Glutamatergic neuron (in vitro differentiated cells): Measurements from ENCODE around the gene DBI. TPM values are rescaled to one million over a fixed set of nuclear protein-coding genes. Genes with fewer than 3 reads are reported as not detected.
A peak's percentile ranks its signal among the peaks of the same experiment; 100 is the strongest.

Experiments
- DNase-seq: peaks from one replicate; pipeline ENCODE4 v3.0.0; 2022
- H3K27ac Mint-ChIP-seq: one replicate; pipeline ENCODE4 v1.8.0; 2020; ENCODE audit warnings: mild to moderate bottlenecking, mixed read lengths, inconsistent platforms; ENCODE audit not compliant: unreplicated experiment
- H3K27me3 Mint-ChIP-seq: one replicate; pipeline ENCODE4 v1.8.0; 2020; ENCODE audit warnings: mild to moderate bottlenecking, moderate library complexity, mixed read lengths, inconsistent platforms; ENCODE audit not compliant: unreplicated experiment
- H3K36me3 Mint-ChIP-seq: one replicate; pipeline ENCODE4 v1.8.0; 2020; ENCODE audit warnings: mild to moderate bottlenecking, mixed read lengths, inconsistent platforms; ENCODE audit not compliant: unreplicated experiment
- H3K4me1 Mint-ChIP-seq: one replicate; pipeline ENCODE4 v1.8.0; 2020; ENCODE audit warnings: mild to moderate bottlenecking, low read depth, mixed read lengths, inconsistent platforms; ENCODE audit not compliant: unreplicated experiment
- H3K4me3 Mint-ChIP-seq: one replicate; pipeline ENCODE4 v1.8.0; 2020; ENCODE audit warnings: mild to moderate bottlenecking, mixed read lengths, inconsistent platforms; ENCODE audit not compliant: unreplicated experiment
- H3K9me3 Mint-ChIP-seq: one replicate; pipeline ENCODE4 v1.8.0; 2020; ENCODE audit warnings: mild to moderate bottlenecking, moderate library complexity, mixed read lengths, inconsistent platforms; ENCODE audit not compliant: unreplicated experiment
- total RNA-seq: library from RNA; stranded (reverse); fragmentation: NEBNext Ultra II Directional; extraction: Animal tissue kit (Norgen Biotek cat#: 25700); gene quantifications from one replicate; pipeline ENCODE4 v1.2.1, GENCODE V29; 2021; ENCODE audit not compliant: unreplicated experiment
- TF ChIP-seq, protein P1 (sequence below): fragments of 200-600 bp; sonication (generic); IDR thresholded peaks from one replicate; pipeline ENCODE4 v1.5.0; 2021; ENCODE audit not compliant: partially characterized antibody, unreplicated experiment

Gene DBI
- total RNA-seq, 1 donor from 2014 or later = 134 TPM

DNA sequence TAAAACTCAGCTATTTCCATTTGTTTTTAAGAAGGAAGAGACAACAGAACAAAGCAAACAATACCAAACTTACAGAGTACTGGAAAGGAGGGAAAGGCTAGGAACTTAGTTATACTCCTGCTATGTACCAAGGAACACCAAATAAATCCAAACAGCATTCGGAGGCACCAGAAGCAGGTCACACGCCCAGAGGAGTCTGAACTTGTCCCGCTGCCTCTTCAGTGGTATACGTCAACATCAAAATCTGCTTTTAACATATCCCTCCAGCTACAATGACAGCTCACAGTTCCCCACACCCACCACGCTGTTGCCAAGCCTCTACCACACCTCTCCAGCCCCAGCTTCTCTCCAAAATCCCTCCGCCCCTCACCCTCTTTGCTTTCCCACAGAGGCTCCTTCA lies 17.5 kb upstream of the DBI start:
- peaks cover 2% of the 10 kb centered on the region for H3K4me1 Mint-ChIP-seq
- no peak for DNase-seq
- H3K27ac Mint-ChIP-seq = no peak overlapping the region
- no peak overlapping the region for H3K4me3 Mint-ChIP-seq
- TF ChIP-seq, protein P1, sequence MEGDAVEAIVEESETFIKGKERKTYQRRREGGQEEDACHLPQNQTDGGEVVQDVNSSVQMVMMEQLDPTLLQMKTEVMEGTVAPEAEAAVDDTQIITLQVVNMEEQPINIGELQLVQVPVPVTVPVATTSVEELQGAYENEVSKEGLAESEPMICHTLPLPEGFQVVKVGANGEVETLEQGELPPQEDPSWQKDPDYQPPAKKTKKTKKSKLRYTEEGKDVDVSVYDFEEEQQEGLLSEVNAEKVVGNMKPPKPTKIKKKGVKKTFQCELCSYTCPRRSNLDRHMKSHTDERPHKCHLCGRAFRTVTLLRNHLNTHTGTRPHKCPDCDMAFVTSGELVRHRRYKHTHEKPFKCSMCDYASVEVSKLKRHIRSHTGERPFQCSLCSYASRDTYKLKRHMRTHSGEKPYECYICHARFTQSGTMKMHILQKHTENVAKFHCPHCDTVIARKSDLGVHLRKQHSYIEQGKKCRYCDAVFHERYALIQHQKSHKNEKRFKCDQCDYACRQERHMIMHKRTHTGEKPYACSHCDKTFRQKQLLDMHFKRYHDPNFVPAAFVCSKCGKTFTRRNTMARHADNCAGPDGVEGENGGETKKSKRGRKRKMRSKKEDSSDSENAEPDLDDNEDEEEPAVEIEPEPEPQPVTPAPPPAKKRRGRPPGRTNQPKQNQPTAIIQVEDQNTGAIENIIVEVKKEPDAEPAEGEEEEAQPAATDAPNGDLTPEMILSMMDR = no peak
- no peaks in the 10 kb centered on the region for H3K9me3 Mint-ChIP-seq
- no peaks in the 10 kb centered on the region for H3K27me3 Mint-ChIP-seq
- no peaks in the 10 kb centered on the region for H3K36me3 Mint-ChIP-seq

DNA sequence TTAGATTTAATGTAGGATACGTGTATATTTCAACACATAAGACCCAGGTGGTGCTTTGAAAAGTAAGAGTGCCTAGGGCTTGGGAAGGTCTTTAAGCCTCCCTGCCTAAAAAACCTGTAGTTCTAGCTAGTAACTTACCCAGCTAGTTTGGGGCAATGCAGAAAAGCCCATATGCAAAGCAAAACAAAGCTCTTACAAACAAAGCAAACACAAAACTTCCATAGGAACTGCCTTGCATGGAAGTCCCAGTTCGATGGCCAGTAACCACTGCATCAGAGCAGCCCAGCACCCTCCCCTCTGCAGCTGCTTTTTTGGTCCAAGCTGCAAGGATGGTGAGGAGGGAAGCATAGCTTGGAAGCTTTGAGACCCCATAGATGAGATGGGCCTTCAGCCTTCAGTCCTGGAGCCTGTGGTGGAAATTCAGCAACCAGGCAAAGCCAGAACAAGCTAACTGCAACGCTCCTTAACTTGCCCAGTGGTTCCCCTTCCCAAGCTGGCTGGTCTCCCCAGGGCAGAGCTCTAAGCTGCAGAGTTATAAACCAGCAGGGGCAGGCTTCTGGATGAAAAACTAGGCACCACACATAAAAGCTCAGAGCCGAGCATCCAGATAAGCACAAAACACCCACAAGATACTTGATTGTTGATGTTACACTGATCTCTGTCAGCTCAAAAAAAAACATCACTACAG lies 16.3 kb upstream of the DBI start:
- H3K27ac Mint-ChIP-seq = no peak overlapping the region
- DNase-seq = peak; percentile 19
- no peak overlapping the region for H3K4me3 Mint-ChIP-seq
- no peaks in the 10 kb centered on the region for H3K36me3 Mint-ChIP-seq
- H3K4me1 Mint-ChIP-seq = peaks cover 2% of the 10 kb centered on the region
- no peaks in the 10 kb centered on the region for H3K9me3 Mint-ChIP-seq
- H3K27me3 Mint-ChIP-seq = no peaks in the 10 kb centered on the region
- TF ChIP-seq, protein P1 = no peak

DNA sequence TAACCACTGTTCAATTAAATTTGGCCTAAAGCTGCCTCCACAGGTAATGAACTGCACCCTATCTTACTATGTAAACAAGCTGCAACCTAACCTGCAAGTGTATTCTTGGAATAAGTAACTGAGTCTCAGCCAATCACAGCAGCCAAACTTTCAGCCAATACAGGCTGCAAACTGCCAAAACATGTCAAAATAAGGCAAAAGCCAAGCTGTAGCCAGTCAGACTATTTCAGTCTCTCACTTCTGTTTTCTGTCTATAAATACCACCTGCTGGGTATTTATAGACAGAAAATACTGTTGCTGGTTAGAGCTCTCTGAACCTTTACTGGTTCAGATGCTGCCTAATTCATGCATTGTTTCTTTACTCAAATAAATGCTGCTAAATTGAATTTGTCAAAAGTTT lies 14.4 kb upstream of the DBI start:
- no peak overlapping the region for H3K27ac Mint-ChIP-seq
- no peaks in the 10 kb centered on the region for H3K9me3 Mint-ChIP-seq
- H3K4me1 Mint-ChIP-seq = peaks cover 2% of the 10 kb centered on the region
- TF ChIP-seq, protein P1 = no peak
- H3K4me3 Mint-ChIP-seq = no peak overlapping the region
- no peaks in the 10 kb centered on the region for H3K27me3 Mint-ChIP-seq
- H3K36me3 Mint-ChIP-seq = no peaks in the 10 kb centered on the region
- no peak for DNase-seq

- peaks cover 2% of the 10 kb centered on the region for H3K4me1 Mint-ChIP-seq
- TF ChIP-seq, protein P1 = no peak
- H3K9me3 Mint-ChIP-seq = no peaks in the 10 kb centered on the region
- H3K36me3 Mint-ChIP-seq = no peaks in the 10 kb centered on the region
- DNase-seq = no peak
- no peak overlapping the region for H3K4me3 Mint-ChIP-seq
- H3K27ac Mint-ChIP-seq = no peak overlapping the region
- no peaks in the 10 kb centered on the region for H3K27me3 Mint-ChIP-seq
Observed at GRCh38 chr2:119354860-119355259, 11.9 kb upstream of the DBI start.

GRCh38 chr2:119359774-119360173 lies 7.0 kb upstream of the DBI start:
- Mint-ChIP-seq H3K36me3 (no peaks in the 10 kb centered on the region), H3K4me3 (no peak overlapping the region), H3K4me1 (no peaks in the 10 kb centered on the region), H3K9me3 (no peaks in the 10 kb centered on the region), H3K27ac (no peak overlapping the region), H3K27me3 (no peaks in the 10 kb centered on the region)
- TF ChIP-seq, protein P1 = no peak
- no peak for DNase-seq
